ENCODE measurements around the gene CORIN.

Gene CORIN

DNA sequence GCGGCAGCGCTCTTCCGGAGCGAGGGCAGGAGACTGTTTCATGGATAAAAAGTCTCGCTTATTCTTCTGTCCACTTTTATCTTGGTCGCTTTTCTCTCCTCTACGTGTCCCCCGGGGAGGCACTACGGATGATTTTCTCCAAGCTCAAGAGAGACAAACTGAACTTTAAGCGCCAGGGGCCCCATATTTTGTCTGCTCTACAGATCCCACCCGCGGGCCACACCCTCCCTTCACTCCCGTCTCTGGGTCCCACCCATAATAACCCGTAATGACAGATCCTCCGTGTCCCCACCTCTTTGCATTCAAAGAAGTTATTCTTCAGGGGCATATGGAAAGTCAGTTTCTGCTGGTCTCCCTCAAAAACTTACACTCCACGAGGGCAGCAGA is at the start of gene CORIN:
CORIN (minus strand) TSS at position 160 of the 387 bp plus-strand sequence; CDS start at position 42, 118 bp downstream.
- no peak for DNase-seq

DNA sequence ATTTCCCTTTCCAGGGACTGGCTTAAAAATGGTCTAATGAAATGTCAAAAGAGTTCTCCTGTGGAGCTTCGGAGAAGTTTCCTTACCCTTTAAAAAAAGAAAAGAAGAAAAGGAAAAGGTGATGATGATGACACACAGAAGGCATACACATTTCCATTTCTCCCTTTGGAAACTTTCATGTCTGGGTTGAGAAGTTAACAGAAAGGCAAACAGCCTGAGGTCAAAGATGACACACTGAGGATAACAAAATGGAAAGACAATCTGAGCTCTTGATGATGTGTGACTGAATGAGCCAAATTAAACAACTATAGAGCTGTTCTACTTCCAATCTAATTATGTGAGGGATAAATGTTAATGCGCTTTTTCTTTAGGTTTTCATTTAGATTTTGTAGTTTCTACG is 44.4 kb upstream of the CORIN start:
- no peak for DNase-seq

DNA sequence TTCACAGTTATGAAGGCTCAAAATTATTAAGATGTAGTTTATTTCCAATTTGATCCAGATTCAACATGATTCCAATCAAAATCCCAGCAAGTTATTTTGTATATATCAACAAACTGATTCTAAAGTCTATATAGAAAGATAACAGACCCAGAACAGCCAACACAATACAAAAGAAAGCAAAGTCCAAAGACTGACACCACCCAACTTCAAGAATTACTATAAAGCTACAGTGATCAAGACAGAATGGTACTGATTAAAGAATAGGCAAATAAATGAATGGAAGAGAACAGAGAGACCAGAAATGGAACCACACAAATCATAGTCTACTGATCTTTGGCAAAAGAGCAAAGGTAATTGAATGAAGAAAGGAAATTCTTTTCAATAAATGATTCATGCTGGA is 41.6 kb upstream of the CORIN start:
- DNase-seq: no peak

- DNase-seq: no peak
Measured at GRCh38 chr4:47876784-47877546, 39.1 kb upstream of the CORIN start.

DNA sequence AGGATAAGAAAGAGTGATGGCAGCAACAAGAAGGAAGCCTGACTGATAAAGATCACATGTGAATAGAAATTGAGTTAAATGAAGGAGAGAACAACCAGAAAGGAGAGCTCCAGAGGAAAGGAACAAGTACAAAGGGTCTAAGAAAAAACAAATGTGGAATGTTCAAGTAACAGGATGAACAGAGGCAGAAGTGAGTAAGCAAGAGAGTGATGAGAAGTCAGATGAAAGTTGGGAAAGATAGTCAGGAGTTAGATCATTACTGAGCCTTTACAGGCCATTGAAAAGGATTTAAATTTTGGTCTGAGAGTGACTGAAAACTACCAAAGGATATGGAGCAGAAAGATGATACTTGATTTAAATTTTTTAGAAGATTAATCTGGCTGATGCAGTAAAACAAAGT is 38.4 kb upstream of the CORIN start:
- DNase-seq: no peak

GRCh38 chr4:47873877-47874541 is 36.1 kb upstream of the CORIN start:
- DNase-seq: no peak

DNA sequence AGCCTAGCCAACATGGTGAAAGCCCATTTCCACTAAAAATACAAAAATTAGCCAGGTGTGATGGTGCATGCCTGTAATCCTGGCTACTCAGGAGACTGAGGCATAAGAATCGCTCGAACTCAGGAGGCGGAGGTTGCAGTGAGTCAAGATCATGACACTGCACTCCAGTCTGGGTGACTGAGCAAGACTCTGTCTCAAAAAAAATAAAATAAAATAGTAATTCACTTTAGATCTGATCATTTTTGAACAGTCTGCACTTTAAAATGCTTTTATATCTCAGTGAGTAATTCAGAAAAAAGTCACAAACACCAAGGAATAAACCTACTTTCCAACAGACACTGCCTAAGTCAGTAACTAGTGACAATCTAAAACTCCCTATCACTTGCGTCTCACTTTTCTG is 25.6 kb upstream of the CORIN start:
- DNase-seq: no peak

DNA sequence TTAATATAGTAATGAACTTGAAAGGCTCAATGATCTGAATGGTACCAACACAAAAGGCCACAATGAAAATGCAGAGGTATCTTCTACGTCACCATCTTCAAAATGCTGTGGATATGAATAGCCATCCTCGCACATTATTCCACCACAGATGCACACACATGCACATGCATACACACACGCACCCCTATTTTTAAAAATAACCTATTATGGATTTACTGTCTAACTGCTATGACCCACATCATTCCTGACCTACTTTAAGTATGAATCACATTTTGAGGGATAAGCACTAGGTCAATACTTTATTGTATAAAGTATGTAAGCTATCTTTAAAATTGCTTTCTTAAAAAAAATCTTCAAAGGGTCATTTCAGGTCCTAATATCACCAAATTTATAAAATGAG is 24.4 kb upstream of the CORIN start:
- DNase-seq: no peak

DNA sequence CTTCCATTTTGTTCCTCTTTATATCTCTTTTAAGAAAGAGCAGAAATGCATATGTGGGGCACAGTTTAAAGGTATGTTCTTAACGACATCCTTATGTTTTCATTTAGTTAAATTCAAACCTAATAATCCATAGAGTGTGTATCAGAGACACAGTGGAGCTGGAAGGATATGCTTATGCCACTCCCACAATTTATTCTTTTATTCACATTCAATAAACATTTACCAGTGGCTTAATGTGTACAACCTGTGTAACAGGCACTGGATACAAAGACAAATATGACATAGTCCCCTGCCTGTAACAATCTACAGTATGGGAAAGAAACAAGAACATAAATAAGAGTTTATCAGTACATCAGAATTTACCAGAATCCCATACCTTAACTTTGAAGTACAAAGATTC is 22.4 kb upstream of the CORIN start:
- DNase-seq: no peak

GRCh38 chr4:47858006-47858405 is 20.1 kb upstream of the CORIN start:
- no peak for DNase-seq

- no peak for DNase-seq
Measured at GRCh38 chr4:47856713-47857112, 18.8 kb upstream of the CORIN start.

DNA sequence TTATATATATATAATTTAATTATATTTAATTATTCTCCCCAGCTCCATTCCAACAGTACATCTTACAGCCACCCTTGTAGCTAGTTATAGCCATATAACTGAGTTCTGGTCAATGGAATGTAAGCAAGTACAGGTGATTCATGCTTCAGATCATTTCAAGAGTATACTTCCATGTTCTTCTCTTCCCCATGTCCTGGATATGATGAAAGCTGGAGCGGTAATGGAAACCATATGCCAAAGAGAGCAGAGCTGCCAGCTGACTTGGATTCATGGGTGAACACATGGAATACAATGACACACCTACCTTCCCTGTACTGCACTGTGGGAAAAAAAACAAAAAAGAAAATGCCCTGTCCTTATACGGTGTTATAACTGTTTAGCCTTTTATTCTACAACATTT is 17.5 kb upstream of the CORIN start:
- no peak for DNase-seq

DNA sequence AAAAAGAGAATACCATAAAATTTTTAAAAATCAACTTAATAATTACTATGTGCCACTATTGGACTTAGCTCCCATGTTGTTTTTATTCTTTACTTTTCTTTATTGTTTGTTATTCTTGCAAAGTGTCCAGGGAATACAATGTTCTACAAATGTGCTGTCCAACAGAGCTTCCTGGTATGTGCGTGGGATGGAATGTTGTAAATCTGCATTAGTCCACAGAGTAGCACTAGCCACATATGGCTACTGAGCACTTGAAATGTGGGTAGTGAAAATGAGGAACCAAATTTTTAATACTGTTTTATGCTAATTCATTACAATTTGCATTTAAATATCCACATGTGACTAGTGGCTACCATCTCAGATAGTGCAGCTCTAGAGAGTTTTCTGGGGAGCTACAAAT is 14.3 kb upstream of the CORIN start:
- DNase-seq: no peak

DNA sequence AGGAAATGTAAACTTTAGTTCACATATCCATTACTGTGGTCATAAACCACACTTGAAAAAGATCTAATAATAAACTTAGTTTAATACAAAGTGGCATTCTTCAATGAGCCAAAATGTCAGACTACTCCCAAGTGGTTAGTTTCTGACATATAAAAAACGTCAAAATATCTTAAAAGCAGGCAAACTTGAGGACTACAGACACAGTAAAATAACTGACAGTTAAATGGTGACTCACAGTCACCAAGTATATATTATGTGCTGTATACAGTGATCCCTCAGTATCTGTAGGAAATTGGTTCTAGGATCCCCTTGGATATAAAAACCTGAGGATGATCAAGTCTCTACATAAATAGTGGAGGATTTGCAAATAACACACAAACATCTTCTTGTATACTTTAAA is 11.6 kb upstream of the CORIN start:
- no peak for DNase-seq

- DNase-seq: no peak
Measured at GRCh38 chr4:47848041-47848440, 10.2 kb upstream of the CORIN start.

GRCh38 chr4:47842985-47843384 is 5.1 kb upstream of the CORIN start:
- no peak for DNase-seq

GRCh38 chr4:47840291-47840690 is 2.4 kb upstream of the CORIN start:
- DNase-seq: no peak

DNA sequence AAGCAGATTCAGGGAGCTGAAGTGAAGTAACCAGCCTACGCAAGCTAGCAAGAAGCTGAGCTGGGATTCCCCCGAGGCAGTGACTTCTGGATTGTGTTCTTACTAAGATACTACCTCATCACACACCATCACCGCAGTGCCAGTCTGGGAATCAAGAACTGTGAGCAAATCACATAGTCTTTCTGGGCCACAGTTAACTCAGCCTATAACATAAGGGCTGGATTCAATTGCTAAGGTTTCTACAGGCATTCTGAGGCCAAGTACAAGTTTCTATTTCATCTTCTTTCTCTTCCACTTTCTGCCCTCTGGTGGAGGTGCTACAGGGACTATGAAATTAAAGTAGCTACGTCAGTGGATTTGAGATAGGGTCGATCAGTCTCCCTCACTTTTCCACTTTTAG is 1.4 kb upstream of the CORIN start:
- no peak for DNase-seq

GRCh38 chr4:47838445-47838844 is 578 bp upstream of the CORIN start:
- DNase-seq: no peak

GRCh38 chr4:47837094-47837907 is 566 bp downstream of the CORIN start:
- DNase-seq: peak; percentile 48

DNA sequence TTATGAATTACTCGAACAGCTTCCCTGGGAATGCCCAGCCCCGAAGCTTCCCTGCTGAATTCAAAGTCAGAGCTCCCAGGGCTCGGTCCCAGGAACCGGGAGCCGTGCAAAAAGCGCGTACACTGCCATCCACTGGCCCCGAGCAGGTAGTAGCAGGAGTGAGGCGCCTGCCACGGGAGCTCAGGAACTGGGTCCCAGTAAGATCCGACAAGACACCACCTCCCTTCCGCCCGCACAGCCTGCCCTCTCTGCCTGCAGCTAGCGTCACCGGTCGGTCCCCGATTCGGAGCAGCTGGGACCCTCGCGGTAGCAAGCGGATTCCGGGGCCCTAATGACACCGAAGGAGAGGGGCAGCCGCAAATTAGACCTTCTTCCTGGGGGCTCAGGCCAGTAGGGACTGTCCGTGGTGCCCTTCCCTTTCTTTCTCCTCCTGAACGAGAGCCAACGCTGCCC is 1.2 kb downstream of the CORIN start:
- peak; percentile 81 for DNase-seq

DNA sequence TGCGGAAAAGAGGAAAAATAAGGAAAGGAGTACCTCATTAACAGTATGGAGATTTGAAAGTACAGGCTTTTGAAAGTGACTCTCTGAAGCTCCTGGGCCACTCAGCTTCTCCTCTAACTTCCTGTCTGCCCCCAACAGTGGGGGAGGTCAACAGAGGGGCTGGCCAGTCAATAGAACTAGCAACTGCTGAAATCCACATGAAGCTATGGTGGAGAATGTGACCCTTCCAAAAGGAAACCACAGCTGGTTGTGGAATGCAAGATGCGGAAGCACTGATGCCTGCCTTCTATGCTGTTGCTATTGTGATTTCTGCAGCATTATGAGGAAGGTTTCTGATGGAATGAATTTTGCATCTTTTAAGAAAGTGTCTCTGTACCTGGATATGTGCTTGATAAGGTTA is 2.4 kb downstream of the CORIN start:
- no peak for DNase-seq

DNA sequence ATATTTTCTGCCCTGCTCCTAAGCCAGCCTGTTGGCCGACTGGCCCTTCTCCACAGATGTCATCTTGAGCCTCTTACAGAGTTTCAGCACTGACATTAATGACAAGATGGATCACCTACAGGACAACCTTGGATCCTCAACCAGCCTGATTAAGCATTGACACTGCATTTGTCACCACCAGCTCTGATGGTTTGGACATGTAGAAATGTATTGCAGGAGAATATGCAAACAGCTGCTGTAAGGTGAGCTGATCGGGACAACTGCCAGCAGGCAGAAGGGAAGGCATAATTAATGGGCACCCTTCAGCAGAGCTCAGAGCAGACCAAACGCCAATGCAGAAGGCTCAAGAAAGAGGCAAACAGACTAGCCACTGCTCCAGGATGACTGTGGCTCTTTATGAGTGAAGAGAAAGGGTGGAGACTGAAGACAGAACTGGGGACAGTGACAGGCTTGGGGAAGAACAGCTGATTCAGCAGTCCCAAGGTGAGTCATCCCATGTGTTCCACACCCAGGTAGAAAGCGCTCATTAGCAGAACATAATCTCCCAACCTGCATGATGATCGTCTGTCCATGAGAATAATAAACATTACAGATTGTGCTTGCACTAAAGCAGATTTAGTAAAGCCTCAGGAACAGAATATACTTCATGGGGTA is 6.7 kb downstream of the CORIN start:
- DNase-seq: no peak

Data from left hindlimb (tissue), 1 donor.